Peyer's patch (tissue), 4 donors: Measurements from ENCODE around the gene SMARCA2.

Experiments used
- CTCF ChIP-seq, 6 experiments: fragments of 450-650 bp in 4 of 6; fragments of 200-600 bp in 2 of 6; sonication (generic) in 1 of 6; IDR thresholded peaks; one replicate each; pipeline ENCODE4 v1.5.1; 2017 to 2019; ENCODE audit warnings: antibody characterized with exemption in 6 of 6, mild to moderate bottlenecking in 3 of 6, moderate library complexity in 1 of 6
- POLR2A ChIP-seq, 2 donors: fragments of 450-650 bp; IDR thresholded peaks; one replicate each; pipeline ENCODE4 v1.5.1; 2017; ENCODE audit warnings: antibody characterized with exemption in 2 of 2, mild to moderate bottlenecking in 2 of 2, moderate library complexity in 2 of 2

DNA sequence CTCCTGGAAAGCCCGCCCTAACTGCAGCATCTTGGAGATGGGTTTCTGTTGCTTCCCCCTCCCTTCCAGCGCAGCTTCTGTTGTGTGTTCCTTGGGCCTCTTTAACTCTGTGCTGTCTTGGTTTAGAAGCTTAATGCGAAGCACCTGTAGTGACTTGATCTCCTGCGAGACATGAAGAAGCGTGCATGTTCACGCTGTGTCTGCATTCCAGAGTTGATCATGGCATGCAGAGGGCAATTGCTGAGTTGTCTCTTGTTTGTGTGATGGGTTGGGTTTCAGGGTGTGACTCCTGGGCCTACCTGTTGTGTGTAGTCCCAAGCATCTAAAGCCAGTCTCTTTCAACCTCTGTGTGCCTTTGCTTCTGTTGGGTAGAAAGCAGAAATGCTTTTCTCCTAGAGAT lies 155.6 kb downstream of the SMARCA2 start:
- TF ChIP-seq CTCF (IDR thresholded peaks at IDR 0.05) (no peak), POLR2A (IDR thresholded peaks at IDR 0.05) (no peak)
